ENCODE measurements around the gene NTRK2.

NTRK2 gene

DNA sequence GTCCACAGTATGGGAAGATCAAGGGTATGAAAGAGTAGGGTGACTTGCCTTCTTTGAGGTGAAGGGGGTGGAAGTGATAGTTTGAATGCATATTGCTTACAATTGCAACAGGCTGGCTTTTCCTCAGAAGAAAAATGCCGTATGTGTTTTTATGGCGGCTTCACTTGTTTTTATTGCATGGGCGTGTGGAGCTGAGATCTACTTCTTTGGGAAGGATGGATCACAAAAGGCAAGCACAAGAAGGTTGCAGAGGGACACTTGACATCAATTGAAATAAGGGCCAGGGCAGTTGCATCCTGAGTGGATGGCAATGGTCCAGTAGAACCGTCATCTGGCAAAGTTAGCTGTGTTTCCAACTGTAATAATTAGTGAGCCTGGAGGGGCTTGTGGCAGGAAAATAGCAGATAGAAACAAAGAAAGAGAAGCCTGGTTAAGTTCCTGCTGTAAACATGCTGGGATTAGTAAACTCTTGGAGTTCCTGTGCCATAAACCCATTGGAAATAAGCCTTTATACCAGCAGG, 138.4 kb downstream of the NTRK2 start:
- no peak for DNase-seq (ENCODE audit: low read depth)
- in situ Hi-C loops (cut with HindIII; ENCODE audit: low sequenced_read_pairs): no loop called here
- TF ChIP-seq CTCF (IDR thresholded peaks at IDR 0.05; ENCODE audit: low read depth, low read length, missing control alignments): no peak
- H3K4me3 ChIP-seq (ENCODE audit: low read depth, low read length): no peak overlapping the region

- TF ChIP-seq CTCF (IDR thresholded peaks at IDR 0.05; ENCODE audit: low read depth, low read length, missing control alignments): no peak
- in situ Hi-C loops (cut with HindIII; ENCODE audit: low sequenced_read_pairs): no loop called here
- DNase-seq (ENCODE audit: low read depth): no peak
- no peak overlapping the region for H3K4me3 ChIP-seq (ENCODE audit: low read depth, low read length)
Measured at GRCh38 chr9:84808416-84808815, 138.9 kb downstream of the NTRK2 start.

DNA sequence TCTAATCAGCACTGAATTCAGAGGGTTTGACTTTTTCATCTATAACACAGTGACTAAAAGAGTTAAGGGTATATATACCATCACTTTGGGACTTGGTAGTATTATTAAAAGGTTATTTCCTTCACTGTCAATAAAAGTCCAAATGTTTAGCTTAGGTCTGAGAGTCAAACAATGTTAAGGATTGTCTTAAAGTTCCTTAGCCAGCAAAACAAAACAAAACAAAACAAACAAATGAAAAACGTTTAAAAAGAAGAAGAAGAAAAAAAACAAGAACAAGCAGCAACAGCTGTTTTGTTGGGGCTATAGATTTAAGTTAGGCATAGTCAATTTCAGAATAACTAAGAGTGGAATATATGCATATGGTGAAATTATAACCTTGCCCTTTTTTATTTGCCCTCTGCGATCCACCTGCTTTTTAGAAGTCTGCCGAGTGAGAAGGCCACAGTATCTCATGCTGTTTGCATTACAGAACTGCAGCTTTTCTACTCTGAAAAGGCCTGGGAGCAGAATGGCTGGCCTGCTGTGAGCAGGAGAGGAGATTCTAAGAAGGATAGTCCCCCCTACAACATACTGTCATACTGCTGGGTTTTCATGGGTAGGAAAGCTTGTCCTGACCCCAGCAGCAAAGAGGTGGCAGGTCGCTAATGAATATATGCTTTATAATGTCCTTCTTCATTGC, 141.7 kb downstream of the NTRK2 start:
- no peak overlapping the region for H3K4me3 ChIP-seq (ENCODE audit: low read depth, low read length)
- no peak for DNase-seq (ENCODE audit: low read depth)
- TF ChIP-seq CTCF (IDR thresholded peaks at IDR 0.05; ENCODE audit: low read depth, low read length, missing control alignments): no peak
- in situ Hi-C loops (cut with HindIII; ENCODE audit: low sequenced_read_pairs): no loop called here

DNA sequence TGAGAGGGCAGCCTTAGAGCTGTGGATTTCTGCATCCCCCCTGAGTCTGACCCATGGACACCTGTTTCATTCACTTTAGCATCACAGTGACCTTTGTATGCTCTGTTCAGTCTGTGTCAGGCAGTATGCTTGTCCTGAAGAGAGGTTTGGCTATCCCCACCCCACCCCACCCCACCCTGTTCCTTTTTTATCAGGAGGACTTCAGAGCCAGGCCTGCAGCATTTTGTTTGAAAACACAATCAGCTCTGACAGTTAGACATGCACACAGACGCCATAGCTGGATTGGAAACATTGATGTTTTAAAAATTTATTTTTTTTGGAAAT, 142.2 kb downstream of the NTRK2 start:
- no peak for TF ChIP-seq CTCF (IDR thresholded peaks at IDR 0.05; ENCODE audit: low read depth, low read length, missing control alignments)
- H3K4me3 ChIP-seq (ENCODE audit: low read depth, low read length): no peak overlapping the region
- in situ Hi-C loops (cut with HindIII; ENCODE audit: low sequenced_read_pairs): no loop called here
- no peak for DNase-seq (ENCODE audit: low read depth)

DNA sequence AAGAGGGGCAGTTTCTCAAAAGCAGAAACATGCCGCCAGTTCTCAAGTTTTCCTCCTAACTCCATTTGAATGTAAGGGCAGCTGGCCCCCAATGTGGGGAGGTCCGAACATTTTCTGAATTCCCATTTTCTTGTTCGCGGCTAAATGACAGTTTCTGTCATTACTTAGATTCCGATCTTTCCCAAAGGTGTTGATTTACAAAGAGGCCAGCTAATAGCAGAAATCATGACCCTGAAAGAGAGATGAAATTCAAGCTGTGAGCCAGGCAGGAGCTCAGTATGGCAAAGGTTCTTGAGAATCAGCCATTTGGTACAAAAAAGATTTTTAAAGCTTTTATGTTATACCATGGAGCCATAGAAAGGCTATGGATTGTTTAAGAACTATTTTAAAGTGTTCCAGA, 142.8 kb downstream of the NTRK2 start:
- no peak for DNase-seq (ENCODE audit: low read depth)
- TF ChIP-seq CTCF (IDR thresholded peaks at IDR 0.05; ENCODE audit: low read depth, low read length, missing control alignments): no peak
- in situ Hi-C loops (cut with HindIII; ENCODE audit: low sequenced_read_pairs): no loop called here
- H3K4me3 ChIP-seq (ENCODE audit: low read depth, low read length): no peak overlapping the region

DNA sequence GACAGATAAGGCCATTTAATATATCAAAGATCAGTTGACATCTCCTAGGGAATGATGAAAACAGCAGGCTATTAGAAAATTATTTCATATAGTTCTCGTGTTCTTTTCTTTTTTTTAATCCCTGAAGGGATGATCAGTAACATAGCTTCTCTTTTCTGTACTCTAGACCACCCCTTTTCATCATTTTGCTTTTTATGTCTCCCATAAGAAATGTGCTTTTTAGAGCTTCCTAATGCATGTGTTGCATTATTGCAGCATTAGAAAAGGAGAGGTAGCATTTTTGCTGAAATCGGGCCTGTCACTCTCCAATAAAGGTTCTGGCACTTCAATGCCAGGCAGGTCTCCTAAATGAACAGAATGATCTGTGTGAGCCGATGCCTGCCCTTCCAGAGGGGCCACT, 143.3 kb downstream of the NTRK2 start:
- in situ Hi-C loops (cut with HindIII; ENCODE audit: low sequenced_read_pairs): no loop called here
- no peak overlapping the region for H3K4me3 ChIP-seq (ENCODE audit: low read depth, low read length)
- TF ChIP-seq CTCF (IDR thresholded peaks at IDR 0.05; ENCODE audit: low read depth, low read length, missing control alignments): no peak
- no peak for DNase-seq (ENCODE audit: low read depth)
